GM12878 (cell line): ENCODE results near the gene MANBA. TPM values are rescaled to one million over a fixed set of nuclear protein-coding genes. Genes with fewer than 3 reads are reported as not detected.

Experiments
- ATAC-seq: fragments of 200-7000 bp; cut with Tn5 transposase; 3 replicates; pipeline ENCODE4 v1.9.1; 2020; ENCODE audit warnings: mild to moderate bottlenecking, moderate library complexity
- BruUV-seq: library from RNA; stranded (reverse); fragments of 400-500 nt; replicated peaks from 2 replicates; lab custom pipeline; 2021; lab: Mats Ljungman, UMichigan
- CTCF ChIA-PET: fragments of 300-600 bp; sonication (Branson Sonifier 250); formaldehyde crosslinking; extraction: SDS; loops from one replicate; lab custom pipeline; 2021; ENCODE audit warnings: inconsistent platforms; lab: Yijun Ruan, JAX
- POLR2A ChIA-PET: fragments of 350-600 bp; formaldehyde crosslinking; extraction: SDS; loops from one replicate; lab custom pipeline; 2021; ENCODE audit warnings: inconsistent platforms; lab: Charles Lee
- RAD21 ChIA-PET: fragments of 300-600 bp; sonication (Branson Sonifier 250); formaldehyde crosslinking; loops from one replicate; lab custom pipeline; 2023; ENCODE audit warnings: antibody characterized with exemption; ENCODE audit not compliant: unreplicated experiment; lab: Charles Lee
- SMC1A ChIA-PET: fragments of 300-600 bp; sonication (Branson Sonifier 250); formaldehyde crosslinking; loops from one replicate; lab custom pipeline; 2023; ENCODE audit not compliant: unreplicated experiment, uncharacterized antibody; lab: Charles Lee
- DNase-seq: peaks from one replicate; pipeline ENCODE4 v3.0.0-alpha.2; 2011; ENCODE audit warnings: low read depth, low spot score
- FAIRE-seq: peaks from 3 replicates; lab custom pipeline; 2011; peaks lifted over from hg19 to GRCh38; lab: Jason Lieb, UNC
- H2AFZ ChIP-seq: 2 replicates; pipeline ENCODE4 v1.6.0; 2011; ENCODE audit warnings: low read depth, low read length, control low read depth; ENCODE audit not compliant: control insufficient read depth
- H3K27ac ChIP-seq: 2 replicates; pipeline ENCODE4 v1.5.1; 2011; ENCODE audit warnings: control low read depth; ENCODE audit not compliant: control insufficient read depth, insufficient read depth
- H3K27me3 ChIP-seq, 2 experiments: replicated peaks in 1 of 2; 2 replicates each; pipeline versions ENCODE4 v1.6.0 to v1.6.1; 2011; ENCODE audit warnings: low read length in 1 of 2; ENCODE audit not compliant: control insufficient read depth in 2 of 2, insufficient read depth in 2 of 2
- H3K36me3 ChIP-seq, 2 experiments: 2 replicates each; pipeline ENCODE4 v1.5.1; 2011; ENCODE audit warnings: low read length in 1 of 2; ENCODE audit not compliant: control insufficient read depth in 2 of 2, insufficient read depth in 2 of 2
- H3K4me1 ChIP-seq: 2 replicates; pipeline ENCODE4 v1.6.1; 2011; ENCODE audit warnings: mild to moderate bottlenecking, low read length, moderate library complexity, mixed read lengths; ENCODE audit not compliant: control insufficient read depth, insufficient read depth
- H3K4me2 ChIP-seq: 2 replicates; pipeline ENCODE4 v1.6.0; 2011; ENCODE audit warnings: control low read depth; ENCODE audit not compliant: control insufficient read depth, insufficient read depth
- H3K4me3 ChIP-seq: fragments of 200-600 bp; sonication (generic); 2 replicates; pipeline ENCODE4 v1.5.1; 2016
- H3K79me2 ChIP-seq: 2 replicates; pipeline ENCODE4 v1.6.0; 2011; ENCODE audit warnings: low read length; ENCODE audit not compliant: control insufficient read depth, insufficient read depth
- H3K9ac ChIP-seq: 2 replicates; pipeline ENCODE4 v1.8.0; 2011; ENCODE audit warnings: low read length, control low read depth, mixed read lengths; ENCODE audit not compliant: control insufficient read depth, insufficient read depth
- H3K9me3 ChIP-seq: replicated peaks from 3 replicates; pipeline ENCODE4 v1.5.1; 2011; ENCODE audit warnings: mild to moderate bottlenecking, low read length; ENCODE audit not compliant: control insufficient read depth, insufficient read depth
- H4K20me1 ChIP-seq: 2 replicates; pipeline ENCODE4 v1.6.0; 2011; ENCODE audit not compliant: control insufficient read depth, insufficient read depth
- BACH1 ChIP-seq: fragments of 450-650 bp; IDR thresholded peaks from 2 replicates; pipeline ENCODE4 v1.6.1; 2017; ENCODE audit warnings: mild to moderate bottlenecking, borderline replicate concordance
- CHD2 ChIP-seq: IDR thresholded peaks from 2 replicates; pipeline ENCODE4 v1.6.1; 2011; ENCODE audit warnings: low read depth, low read length, improper control_type of control experiment, borderline replicate concordance
- FOXM1 ChIP-seq: IDR thresholded peaks from 2 replicates; pipeline ENCODE4 v1.6.1; 2012; ENCODE audit warnings: low read depth, mild to moderate bottlenecking, inconsistent platforms, low read length, moderate library complexity
- GABPA ChIP-seq: IDR thresholded peaks from 2 replicates; pipeline ENCODE4 v1.6.1; 2014; ENCODE audit warnings: antibody characterized with exemption, low read depth, mild to moderate bottlenecking, inconsistent platforms
- HDGF ChIP-seq: fragments of 450-650 bp; IDR thresholded peaks from 2 replicates; pipeline ENCODE4 v1.6.1; 2016; ENCODE audit warnings: antibody characterized with exemption
- JUNB ChIP-seq: IDR thresholded peaks from 2 replicates; pipeline ENCODE4 v1.6.1; 2016; ENCODE audit warnings: antibody characterized with exemption, mild to moderate bottlenecking
- MYC ChIP-seq: IDR thresholded peaks from 2 replicates; pipeline ENCODE4 v1.6.1; 2011; ENCODE audit warnings: mild to moderate bottlenecking, low read length, moderate library complexity, inconsistent platforms; ENCODE audit not compliant: insufficient read depth, insufficient replicate concordance, insufficient read length, severe bottlenecking
- NFXL1 ChIP-seq: fragments of 450-650 bp; IDR thresholded peaks from 2 replicates; pipeline ENCODE4 v1.6.1; 2017; ENCODE audit warnings: antibody characterized with exemption, mild to moderate bottlenecking, borderline replicate concordance
- NFYA ChIP-seq: IDR thresholded peaks from 2 replicates; pipeline ENCODE4 v1.6.1; 2011; ENCODE audit warnings: low read depth, mild to moderate bottlenecking, low read length, improper control_type of control experiment, borderline replicate concordance
- STAT1 ChIP-seq: fragments of 450-650 bp; conservative IDR thresholded peaks from 2 replicates; pipeline ENCODE4 v1.6.1; 2014; ENCODE audit warnings: antibody characterized with exemption, mild to moderate bottlenecking
- SUZ12 ChIP-seq: fragments of 200-600 bp; sonication (generic); IDR thresholded peaks from one replicate; pipeline ENCODE4 v1.6.1; 2018; ENCODE audit warnings: antibody characterized with exemption, mild to moderate bottlenecking; ENCODE audit not compliant: unreplicated experiment
- WGBS: methylation state at CpG from one replicate; pipeline ENCODE4 v1.1.6; 2016; ENCODE audit warnings: low lambda C conversion rate; ENCODE audit not compliant: insufficient replicate concordance, insufficient coverage; ENCODE audit errors: missing lambda C conversion rate; 5-methylcytosine and 5-hydroxymethylcytosine counted together
- in situ Hi-C: fragments of 300-500 bp; cut with MboI; formaldehyde crosslinking; loops from 9 replicates; pipeline ENCODE4 v1.14.3; 2018; ENCODE audit warnings: mixed read lengths
- intact Hi-C: fragments of 100-400 bp; cut with micrococcal nuclease; formaldehyde crosslinking; loops from one replicate; pipeline ENCODE4 v1.14.2; 2022; ENCODE audit not compliant: unreplicated experiment
- polyA plus RNA-seq, 11 experiments: library from polyadenylated mRNA; depleted of rRNA in 4 of 11; unstranded in 6 of 11; stranded (reverse) in 5 of 11; fragments of >200 nt; fragmentation: Nextera tagmentation in 4 of 11; fragmentation: Illumina TruSeq in 1 of 11; extraction: Ambion mirVana in 4 of 11; extraction: Trizol in 1 of 11; gene quantifications; 1 replicate in 1 of 11; 2 replicates in 10 of 11; pipeline versions ENCODE4 v1.2.1 to v1.2.3, GENCODE V29; 2011 to 2016; ENCODE audit warnings: inconsistent platforms in 2 of 11, missing spikeins in 2 of 11, low read depth in 1 of 11
- total RNA-seq, 4 experiments: library from RNA; depleted of rRNA in 3 of 4; stranded (reverse); fragments of >200 nt in 3 of 4; fragmentation: Illumina TruSeq in 1 of 4; extraction: Trizol in 1 of 4; gene quantifications; 2 replicates each; pipeline versions ENCODE4 v1.2.1 to v1.2.3, GENCODE V29; 2013 to 2021
- TF ChIP-seq, protein P1 (sequence below): fragments of 450-650 bp; conservative IDR thresholded peaks from 2 replicates; pipeline ENCODE4 v1.6.1; 2017; ENCODE audit warnings: mild to moderate bottlenecking, moderate library complexity
- TF ChIP-seq, protein P2 (sequence below): fragments of 450-650 bp; IDR thresholded peaks from 2 replicates; pipeline ENCODE4 v1.6.1; 2017; ENCODE audit warnings: borderline replicate concordance
- TF ChIP-seq, protein P3 (sequence below): fragments of 450-650 bp; IDR thresholded peaks from 2 replicates; pipeline ENCODE4 v1.6.1; 2018; ENCODE audit warnings: borderline replicate concordance, mild to moderate bottlenecking; ENCODE audit not compliant: partially characterized antibody
- TF ChIP-seq, protein P4 (sequence below): fragments of 450-650 bp; formaldehyde crosslinking; IDR thresholded peaks from 2 replicates; pipeline ENCODE4 v1.4.0; 2020; ENCODE audit warnings: mild to moderate bottlenecking, moderate library complexity

MANBA gene
- total and polyA plus RNA-seq, 10 of the 15 experiments (the other 5 are each of a cell fraction or from before 2014, with no cell fraction given), result 3.8 to 19.0 (median 12.5) TPM

DNA sequence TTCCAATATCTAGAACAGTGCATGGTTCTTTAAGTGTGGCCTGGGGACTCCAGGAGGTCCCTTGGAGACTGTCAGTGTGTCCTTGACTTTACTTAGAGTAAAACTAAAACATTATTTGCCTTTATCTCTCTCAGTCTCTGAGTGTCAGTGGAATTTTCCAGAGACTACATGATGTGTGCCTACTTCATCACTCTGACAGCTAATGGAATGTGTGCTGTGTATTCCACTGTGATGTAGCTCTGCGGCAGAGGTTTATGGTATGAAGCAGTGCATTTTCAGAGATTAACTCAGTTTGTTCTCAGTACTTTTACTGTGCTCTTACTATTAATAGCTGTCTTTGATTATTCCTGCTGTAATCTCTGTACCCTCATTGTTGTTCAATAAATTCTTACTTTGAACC, 85.6 kb downstream of the MANBA start:
- intact Hi-C loops (no loop called here), in situ Hi-C loops (no loop called here)
- Histone ChIP-seq H3K4me3 (no peak overlapping the region), H3K27me3 (no peaks in the 10 kb centered on the region), H2AFZ (no peak overlapping the region), H3K4me2 (no peak overlapping the region), H3K27ac (no peak overlapping the region), H4K20me1 (no peaks in the 10 kb centered on the region), H3K4me1 (no peaks in the 10 kb centered on the region), H3K36me3 (peaks cover 0 to 5% of the 10 kb centered on the region in 2 experiments; a peak in 1 of 4 replicates), H3K9ac (no peak overlapping the region), H3K79me2 (no peaks in the 10 kb centered on the region), H3K9me3 (no peaks in the 10 kb centered on the region)
- RAD21 ChIA-PET, result no interaction called here
- 100% methylated on average over 1 of the region's 1 CpG for WGBS
- CTCF ChIA-PET, result interaction anchor here (2.0 kb wide), 1 partner anchor 11 kb away, joined by 5 read pairs; no protein-coding TSS in a partner anchor
- no peak for ATAC-seq
- FAIRE-seq, result no peak
- BruUV-seq, result no TSS peak
- DNase-seq, result no peak
- POLR2A ChIA-PET, result interaction anchor here (0.6 kb wide), 1 partner anchor 239 kb away, joined by 6 read pairs; no protein-coding TSS in a partner anchor
- SMC1A ChIA-PET, result interaction anchor here (0.6 to 1.8 kb wide), 2 partner anchors 15 to 141 kb away, joined by 3 to 4 read pairs; no protein-coding TSS in a partner anchor
- TF ChIP-seq GABPA, result no peak
- no peak for TF ChIP-seq JUNB
- no peak for TF ChIP-seq NFXL1
- no peak for TF ChIP-seq HDGF
- TF ChIP-seq, protein P1, sequence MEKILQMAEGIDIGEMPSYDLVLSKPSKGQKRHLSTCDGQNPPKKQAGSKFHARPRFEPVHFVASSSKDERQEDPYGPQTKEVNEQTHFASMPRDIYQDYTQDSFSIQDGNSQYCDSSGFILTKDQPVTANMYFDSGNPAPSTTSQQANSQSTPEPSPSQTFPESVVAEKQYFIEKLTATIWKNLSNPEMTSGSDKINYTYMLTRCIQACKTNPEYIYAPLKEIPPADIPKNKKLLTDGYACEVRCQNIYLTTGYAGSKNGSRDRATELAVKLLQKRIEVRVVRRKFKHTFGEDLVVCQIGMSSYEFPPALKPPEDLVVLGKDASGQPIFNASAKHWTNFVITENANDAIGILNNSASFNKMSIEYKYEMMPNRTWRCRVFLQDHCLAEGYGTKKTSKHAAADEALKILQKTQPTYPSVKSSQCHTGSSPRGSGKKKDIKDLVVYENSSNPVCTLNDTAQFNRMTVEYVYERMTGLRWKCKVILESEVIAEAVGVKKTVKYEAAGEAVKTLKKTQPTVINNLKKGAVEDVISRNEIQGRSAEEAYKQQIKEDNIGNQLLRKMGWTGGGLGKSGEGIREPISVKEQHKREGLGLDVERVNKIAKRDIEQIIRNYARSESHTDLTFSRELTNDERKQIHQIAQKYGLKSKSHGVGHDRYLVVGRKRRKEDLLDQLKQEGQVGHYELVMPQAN, result no peak
- TF ChIP-seq, protein P2, sequence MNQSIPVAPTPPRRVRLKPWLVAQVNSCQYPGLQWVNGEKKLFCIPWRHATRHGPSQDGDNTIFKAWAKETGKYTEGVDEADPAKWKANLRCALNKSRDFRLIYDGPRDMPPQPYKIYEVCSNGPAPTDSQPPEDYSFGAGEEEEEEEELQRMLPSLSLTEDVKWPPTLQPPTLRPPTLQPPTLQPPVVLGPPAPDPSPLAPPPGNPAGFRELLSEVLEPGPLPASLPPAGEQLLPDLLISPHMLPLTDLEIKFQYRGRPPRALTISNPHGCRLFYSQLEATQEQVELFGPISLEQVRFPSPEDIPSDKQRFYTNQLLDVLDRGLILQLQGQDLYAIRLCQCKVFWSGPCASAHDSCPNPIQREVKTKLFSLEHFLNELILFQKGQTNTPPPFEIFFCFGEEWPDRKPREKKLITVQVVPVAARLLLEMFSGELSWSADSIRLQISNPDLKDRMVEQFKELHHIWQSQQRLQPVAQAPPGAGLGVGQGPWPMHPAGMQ, result no peak
- no peak for TF ChIP-seq NFYA
- TF ChIP-seq CHD2, result no peak
- TF ChIP-seq, protein P3, sequence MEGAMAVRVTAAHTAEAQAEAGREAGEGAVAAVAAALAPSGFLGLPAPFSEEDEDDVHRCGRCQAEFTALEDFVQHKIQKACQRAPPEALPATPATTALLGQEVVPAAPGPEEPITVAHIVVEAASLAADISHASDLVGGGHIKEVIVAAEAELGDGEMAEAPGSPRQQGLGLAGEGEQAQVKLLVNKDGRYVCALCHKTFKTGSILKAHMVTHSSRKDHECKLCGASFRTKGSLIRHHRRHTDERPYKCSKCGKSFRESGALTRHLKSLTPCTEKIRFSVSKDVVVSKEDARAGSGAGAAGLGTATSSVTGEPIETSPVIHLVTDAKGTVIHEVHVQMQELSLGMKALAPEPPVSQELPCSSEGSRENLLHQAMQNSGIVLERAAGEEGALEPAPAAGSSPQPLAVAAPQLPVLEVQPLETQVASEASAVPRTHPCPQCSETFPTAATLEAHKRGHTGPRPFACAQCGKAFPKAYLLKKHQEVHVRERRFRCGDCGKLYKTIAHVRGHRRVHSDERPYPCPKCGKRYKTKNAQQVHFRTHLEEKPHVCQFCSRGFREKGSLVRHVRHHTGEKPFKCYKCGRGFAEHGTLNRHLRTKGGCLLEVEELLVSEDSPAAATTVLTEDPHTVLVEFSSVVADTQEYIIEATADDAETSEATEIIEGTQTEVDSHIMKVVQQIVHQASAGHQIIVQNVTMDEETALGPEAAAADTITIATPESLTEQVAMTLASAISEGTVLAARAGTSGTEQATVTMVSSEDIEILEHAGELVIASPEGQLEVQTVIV, result no peak
- no peak for TF ChIP-seq BACH1
- TF ChIP-seq MYC, result no peak
- TF ChIP-seq, protein P4, sequence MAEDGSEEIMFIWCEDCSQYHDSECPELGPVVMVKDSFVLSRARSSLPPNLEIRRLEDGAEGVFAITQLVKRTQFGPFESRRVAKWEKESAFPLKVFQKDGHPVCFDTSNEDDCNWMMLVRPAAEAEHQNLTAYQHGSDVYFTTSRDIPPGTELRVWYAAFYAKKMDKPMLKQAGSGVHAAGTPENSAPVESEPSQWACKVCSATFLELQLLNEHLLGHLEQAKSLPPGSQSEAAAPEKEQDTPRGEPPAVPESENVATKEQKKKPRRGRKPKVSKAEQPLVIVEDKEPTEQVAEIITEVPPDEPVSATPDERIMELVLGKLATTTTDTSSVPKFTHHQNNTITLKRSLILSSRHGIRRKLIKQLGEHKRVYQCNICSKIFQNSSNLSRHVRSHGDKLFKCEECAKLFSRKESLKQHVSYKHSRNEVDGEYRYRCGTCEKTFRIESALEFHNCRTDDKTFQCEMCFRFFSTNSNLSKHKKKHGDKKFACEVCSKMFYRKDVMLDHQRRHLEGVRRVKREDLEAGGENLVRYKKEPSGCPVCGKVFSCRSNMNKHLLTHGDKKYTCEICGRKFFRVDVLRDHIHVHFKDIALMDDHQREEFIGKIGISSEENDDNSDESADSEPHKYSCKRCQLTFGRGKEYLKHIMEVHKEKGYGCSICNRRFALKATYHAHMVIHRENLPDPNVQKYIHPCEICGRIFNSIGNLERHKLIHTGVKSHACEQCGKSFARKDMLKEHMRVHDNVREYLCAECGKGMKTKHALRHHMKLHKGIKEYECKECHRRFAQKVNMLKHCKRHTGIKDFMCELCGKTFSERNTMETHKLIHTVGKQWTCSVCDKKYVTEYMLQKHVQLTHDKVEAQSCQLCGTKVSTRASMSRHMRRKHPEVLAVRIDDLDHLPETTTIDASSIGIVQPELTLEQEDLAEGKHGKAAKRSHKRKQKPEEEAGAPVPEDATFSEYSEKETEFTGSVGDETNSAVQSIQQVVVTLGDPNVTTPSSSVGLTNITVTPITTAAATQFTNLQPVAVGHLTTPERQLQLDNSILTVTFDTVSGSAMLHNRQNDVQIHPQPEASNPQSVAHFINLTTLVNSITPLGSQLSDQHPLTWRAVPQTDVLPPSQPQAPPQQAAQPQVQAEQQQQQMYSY (CRISPR knock-in tag), result no peak
- no peak for TF ChIP-seq SUZ12
- no peak for TF ChIP-seq FOXM1
- TF ChIP-seq STAT1, result no peak
